PC-9 (cell line): ENCODE measurements around the gene FTO.

ENCODE experiments used
- CTCF ChIP-seq: fragments of 200-600 bp; sonication (generic); conservative IDR thresholded peaks from 2 replicates; pipeline ENCODE4 v1.6.1; 2017; ENCODE audit warnings: mixed run types, antibody characterized with exemption, mild to moderate bottlenecking, moderate library complexity
- EZH2 ChIP-seq: fragments of 200-600 bp; sonication (generic); IDR thresholded peaks from 2 replicates; pipeline ENCODE4 v1.8.0; 2017; ENCODE audit warnings: antibody characterized with exemption, low read depth

DNA sequence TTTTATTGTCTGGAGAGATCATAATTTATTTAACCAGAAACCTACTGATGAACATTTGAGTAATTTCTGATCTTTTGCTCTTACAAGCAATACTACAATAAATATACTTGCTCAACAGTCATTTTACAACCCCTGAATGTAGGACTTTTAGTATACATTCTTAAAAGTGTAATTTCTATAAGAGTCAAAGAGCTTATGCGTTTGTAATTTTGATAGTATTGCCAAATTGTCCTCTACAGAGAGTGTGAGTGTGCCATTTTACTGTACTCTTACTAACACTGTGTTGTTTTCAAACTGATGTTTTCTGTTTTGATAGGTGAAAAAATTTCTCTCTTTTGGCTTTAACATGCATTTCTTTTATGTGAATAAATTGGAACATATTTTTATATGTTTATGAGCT is 139.1 kb downstream of the FTO start:
- no peak for TF ChIP-seq CTCF
- TF ChIP-seq EZH2, result no peak
